ENCODE results near the gene JAG2.

Gene JAG2

DNA sequence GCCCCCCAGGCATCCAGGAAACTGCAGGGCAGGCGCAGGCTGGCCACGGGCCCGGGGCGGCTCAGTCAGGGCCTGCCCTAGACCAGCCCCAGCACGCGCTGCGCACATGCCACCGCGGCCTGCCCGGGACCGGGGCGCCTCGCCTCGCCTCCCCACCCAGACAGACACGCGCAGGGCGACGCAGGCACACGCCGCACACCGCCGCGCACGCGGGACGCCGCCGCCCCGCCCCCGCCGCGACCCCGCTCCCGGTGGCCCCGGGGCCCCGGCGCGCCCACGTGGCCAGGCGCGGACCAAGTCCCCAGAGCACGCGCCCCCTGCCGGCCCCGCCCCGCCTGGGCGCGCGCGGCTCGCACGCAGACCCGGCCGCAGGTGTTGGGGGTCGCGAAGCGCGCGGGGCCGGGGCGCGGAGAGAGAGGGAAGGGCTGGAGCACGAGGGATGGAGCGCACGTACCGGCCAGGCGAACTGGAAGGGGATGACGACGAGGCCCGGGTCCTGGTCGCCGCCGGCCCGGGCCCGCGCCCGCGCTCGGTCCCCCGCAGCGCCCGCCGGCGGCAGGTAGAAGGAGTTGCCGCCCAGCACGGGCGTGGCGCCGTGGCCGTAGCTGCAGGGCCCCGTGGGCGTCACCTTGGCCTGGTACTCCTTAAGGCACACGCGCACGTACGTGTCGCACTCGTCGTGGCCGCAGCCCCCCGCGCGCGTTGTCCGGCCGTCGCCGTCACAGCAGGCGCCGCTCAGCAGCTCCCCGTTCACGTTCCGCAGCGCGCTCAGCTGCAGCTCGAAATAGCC, 1.1 kb downstream of the JAG2 start:
- Histone ChIP-seq H3K9ac (ENCODE audit: low read depth, low read length) (no peak overlapping the region), H3K27me3 (ENCODE audit: insufficient read depth, low read length) (peaks cover 44% of the 10 kb centered on the region), H3K36me3 (ENCODE audit: insufficient read depth, low read depth, low read length) (no peaks in the 10 kb centered on the region), H3K4me1 (ENCODE audit: insufficient read depth, low read length) (no peaks in the 10 kb centered on the region), H3K9me3 (ENCODE audit: insufficient read depth, low read depth, low read length) (no peaks in the 10 kb centered on the region), H3K4me3 (ENCODE audit: low read length) (peak overlapping the region; percentile 51; the same call in 1 of the 2 replicates), H3K27ac (ENCODE audit: low read length) (no peak overlapping the region)

- Histone ChIP-seq H3K27ac (ENCODE audit: low read length) (no peak overlapping the region), H3K9ac (ENCODE audit: low read depth, low read length) (no peak overlapping the region), H3K4me3 (ENCODE audit: low read length) (no peak overlapping the region), H3K36me3 (ENCODE audit: insufficient read depth, low read depth, low read length) (no peaks in the 10 kb centered on the region), H3K4me1 (ENCODE audit: insufficient read depth, low read length) (no peaks in the 10 kb centered on the region), H3K9me3 (ENCODE audit: insufficient read depth, low read depth, low read length) (no peaks in the 10 kb centered on the region), H3K27me3 (ENCODE audit: insufficient read depth, low read length) (peaks cover 44% of the 10 kb centered on the region)
Observed at GRCh38 chr14:105166571-105167302, 1.8 kb downstream of the JAG2 start.

- Histone ChIP-seq H3K9ac (ENCODE audit: low read depth, low read length) (no peak overlapping the region), H3K9me3 (ENCODE audit: insufficient read depth, low read depth, low read length) (no peaks in the 10 kb centered on the region), H3K27me3 (ENCODE audit: insufficient read depth, low read length) (peaks cover 40% of the 10 kb centered on the region), H3K27ac (ENCODE audit: low read length) (no peak overlapping the region), H3K36me3 (ENCODE audit: insufficient read depth, low read depth, low read length) (no peaks in the 10 kb centered on the region), H3K4me1 (ENCODE audit: insufficient read depth, low read length) (no peaks in the 10 kb centered on the region), H3K4me3 (ENCODE audit: low read length) (no peak overlapping the region)
Observed at GRCh38 chr14:105165761-105166485, 2.7 kb downstream of the JAG2 start.

- peaks cover 34% of the 10 kb centered on the region for H3K27me3 ChIP-seq (ENCODE audit: insufficient read depth, low read length)
- H3K27ac ChIP-seq (ENCODE audit: low read length) = no peak overlapping the region
- H3K4me3 ChIP-seq (ENCODE audit: low read length) = no peak overlapping the region
- no peaks in the 10 kb centered on the region for H3K36me3 ChIP-seq (ENCODE audit: insufficient read depth, low read depth, low read length)
- H3K9me3 ChIP-seq (ENCODE audit: insufficient read depth, low read depth, low read length) = no peaks in the 10 kb centered on the region
- H3K4me1 ChIP-seq (ENCODE audit: insufficient read depth, low read length) = no peaks in the 10 kb centered on the region
- no peak overlapping the region for H3K9ac ChIP-seq (ENCODE audit: low read depth, low read length)
Observed at GRCh38 chr14:105165134-105165704, 3.4 kb downstream of the JAG2 start.

- Histone ChIP-seq H3K4me1 (ENCODE audit: insufficient read depth, low read length) (no peaks in the 10 kb centered on the region), H3K4me3 (ENCODE audit: low read length) (no peak overlapping the region), H3K9ac (ENCODE audit: low read depth, low read length) (no peak overlapping the region), H3K27me3 (ENCODE audit: insufficient read depth, low read length) (peaks cover 22% of the 10 kb centered on the region), H3K27ac (ENCODE audit: low read length) (no peak overlapping the region), H3K9me3 (ENCODE audit: insufficient read depth, low read depth, low read length) (no peaks in the 10 kb centered on the region), H3K36me3 (ENCODE audit: insufficient read depth, low read depth, low read length) (no peaks in the 10 kb centered on the region)
Observed at GRCh38 chr14:105163040-105163742, 5.4 kb downstream of the JAG2 start.

DNA sequence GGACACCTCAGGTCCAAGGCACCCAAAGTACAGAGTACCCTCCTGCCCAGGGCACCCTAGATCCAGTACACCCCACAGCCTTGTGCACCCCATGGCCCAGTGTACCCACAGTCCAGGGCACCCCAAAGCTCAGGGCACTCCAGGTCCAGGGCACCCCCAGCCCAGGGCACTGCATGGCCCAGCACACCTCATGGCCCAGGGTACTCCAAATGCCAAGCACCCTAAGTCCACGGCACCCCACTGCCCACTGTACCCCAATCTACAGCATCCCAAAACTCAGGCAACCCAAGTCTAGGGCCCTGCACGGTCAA, 6.0 kb downstream of the JAG2 start:
- peaks cover 19% of the 10 kb centered on the region for H3K27me3 ChIP-seq (ENCODE audit: insufficient read depth, low read length)
- H3K4me3 ChIP-seq (ENCODE audit: low read length) = no peak overlapping the region
- no peaks in the 10 kb centered on the region for H3K9me3 ChIP-seq (ENCODE audit: insufficient read depth, low read depth, low read length)
- H3K36me3 ChIP-seq (ENCODE audit: insufficient read depth, low read depth, low read length) = no peaks in the 10 kb centered on the region
- H3K27ac ChIP-seq (ENCODE audit: low read length) = no peak overlapping the region
- no peak overlapping the region for H3K9ac ChIP-seq (ENCODE audit: low read depth, low read length)
- no peaks in the 10 kb centered on the region for H3K4me1 ChIP-seq (ENCODE audit: insufficient read depth, low read length)

DNA sequence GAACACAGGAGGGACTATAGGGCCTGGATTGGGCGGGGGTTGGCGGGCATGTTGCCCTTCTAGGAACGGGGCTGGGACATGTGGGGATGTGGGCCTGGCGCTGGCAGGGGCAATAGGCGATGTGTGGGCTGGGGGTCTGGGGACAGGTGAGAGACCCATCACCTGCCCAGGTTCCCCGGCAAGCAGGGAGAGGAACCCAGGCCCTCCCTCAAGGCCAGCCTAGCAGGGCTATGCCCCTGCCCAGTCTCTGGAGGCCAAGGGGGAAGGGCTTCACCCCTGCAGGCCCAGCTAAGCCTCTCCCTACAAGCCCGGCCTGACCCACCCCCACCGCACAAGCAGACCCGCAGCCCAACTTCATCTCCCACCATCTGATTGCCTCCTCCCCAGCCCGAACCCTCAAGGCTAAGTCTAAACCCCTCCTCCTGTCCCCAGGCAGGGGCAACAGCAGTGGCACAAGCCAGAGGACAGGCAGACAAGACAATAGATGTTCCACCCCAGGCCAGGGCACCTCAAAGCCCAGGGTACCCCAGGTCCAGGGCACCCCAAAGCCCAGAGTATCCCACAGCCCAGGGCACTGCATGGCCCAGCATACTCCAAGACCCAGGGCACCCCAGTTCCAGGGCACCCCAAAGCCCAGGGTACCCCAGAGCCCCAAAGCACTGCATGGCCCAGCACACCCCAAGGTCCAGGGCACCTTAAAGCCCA, 6.5 kb downstream of the JAG2 start:
- Histone ChIP-seq H3K4me1 (ENCODE audit: insufficient read depth, low read length) (no peaks in the 10 kb centered on the region), H3K36me3 (ENCODE audit: insufficient read depth, low read depth, low read length) (no peaks in the 10 kb centered on the region), H3K27me3 (ENCODE audit: insufficient read depth, low read length) (peaks cover 16% of the 10 kb centered on the region), H3K9me3 (ENCODE audit: insufficient read depth, low read depth, low read length) (no peaks in the 10 kb centered on the region), H3K27ac (ENCODE audit: low read length) (no peak overlapping the region), H3K4me3 (ENCODE audit: low read length) (no peak overlapping the region), H3K9ac (ENCODE audit: low read depth, low read length) (no peak overlapping the region)

DNA sequence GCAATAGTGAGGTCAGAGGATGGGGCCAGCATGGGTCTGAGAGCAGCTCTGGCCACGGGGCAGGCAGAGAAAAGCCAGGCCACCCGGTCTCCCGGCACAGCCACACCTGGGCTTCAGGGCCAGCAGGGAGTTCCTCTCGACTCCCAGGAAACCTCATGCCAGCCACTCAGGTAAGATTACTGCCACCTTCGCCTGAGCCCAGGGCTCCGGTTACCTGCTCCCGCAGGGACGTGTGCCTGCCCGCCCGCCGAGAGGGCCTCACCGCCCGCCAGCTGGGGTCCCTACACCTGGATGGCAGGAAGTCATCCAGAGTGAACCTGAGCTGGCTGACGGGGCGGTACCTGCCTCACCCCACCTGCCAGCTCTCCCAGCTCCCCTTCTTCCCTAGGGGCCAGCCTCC, 7.3 kb downstream of the JAG2 start:
- no peak overlapping the region for H3K9ac ChIP-seq (ENCODE audit: low read depth, low read length)

DNA sequence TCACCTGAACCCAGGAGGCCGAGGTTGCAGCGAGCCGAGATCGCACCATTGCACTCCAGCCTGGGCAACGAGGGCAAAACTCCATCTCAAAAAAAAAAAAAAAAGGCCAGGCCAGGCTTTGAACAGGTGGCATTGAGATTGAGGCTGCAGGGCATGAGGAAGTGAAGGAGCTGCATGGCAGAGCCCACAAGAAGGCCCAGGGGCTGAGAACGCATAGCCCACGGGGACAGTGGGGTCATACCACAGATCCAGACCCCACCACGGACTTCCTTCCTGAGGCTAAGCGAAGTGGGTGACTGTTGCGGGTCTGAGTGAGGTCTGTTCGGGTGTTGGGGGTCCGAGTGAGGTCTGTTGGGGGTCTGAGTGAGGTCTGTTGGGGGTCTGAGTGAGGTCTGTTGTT, 7.8 kb downstream of the JAG2 start:
- 0 out of 2 replicates have a peak, but pooled peaks cover 3% of the 10 kb centered on the region for H3K27me3 ChIP-seq (ENCODE audit: insufficient read depth, low read length)
- no peak overlapping the region for H3K27ac ChIP-seq (ENCODE audit: low read length)
- H3K36me3 ChIP-seq (ENCODE audit: insufficient read depth, low read depth, low read length) = no peaks in the 10 kb centered on the region
- H3K4me1 ChIP-seq (ENCODE audit: insufficient read depth, low read length) = no peaks in the 10 kb centered on the region
- H3K9ac ChIP-seq (ENCODE audit: low read depth, low read length) = no peak overlapping the region
- no peaks in the 10 kb centered on the region for H3K9me3 ChIP-seq (ENCODE audit: insufficient read depth, low read depth, low read length)
- no peak overlapping the region for H3K4me3 ChIP-seq (ENCODE audit: low read length)

More for the DNA sequence above, 7.3 kb downstream of the JAG2 start:
- Histone ChIP-seq H3K4me3 (ENCODE audit: low read length) (no peak overlapping the region), H3K36me3 (ENCODE audit: insufficient read depth, low read depth, low read length) (no peaks in the 10 kb centered on the region), H3K4me1 (ENCODE audit: insufficient read depth, low read length) (no peaks in the 10 kb centered on the region), H3K27me3 (ENCODE audit: insufficient read depth, low read length) (peaks cover 8% of the 10 kb centered on the region; the same call in 1 of the 2 replicates), H3K27ac (ENCODE audit: low read length) (no peak overlapping the region), H3K9me3 (ENCODE audit: insufficient read depth, low read depth, low read length) (no peaks in the 10 kb centered on the region)

DNA sequence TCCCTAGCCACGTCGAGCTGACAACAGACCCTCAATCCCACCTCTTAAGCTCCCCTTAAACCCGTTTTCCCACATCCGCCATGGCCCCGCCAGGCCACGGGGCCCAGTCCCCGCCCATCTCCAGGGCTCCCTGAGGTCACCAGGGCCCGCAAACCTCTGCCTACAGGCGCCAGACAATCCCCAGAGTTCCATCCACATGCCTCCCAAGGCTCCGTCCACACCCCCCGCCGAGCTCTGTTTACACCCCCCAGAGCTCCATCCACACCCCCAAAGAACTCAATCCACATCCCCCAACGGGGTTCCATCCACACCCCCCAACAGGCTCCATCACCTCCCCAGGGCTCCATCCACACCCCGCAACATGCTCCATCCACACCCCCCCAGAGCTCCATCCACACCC, 9.2 kb downstream of the JAG2 start:
- H3K4me3 ChIP-seq (ENCODE audit: low read length) = no peak overlapping the region
- H3K36me3 ChIP-seq (ENCODE audit: insufficient read depth, low read depth, low read length) = no peaks in the 10 kb centered on the region
- no peak overlapping the region for H3K27ac ChIP-seq (ENCODE audit: low read length)
- H3K27me3 ChIP-seq (ENCODE audit: insufficient read depth, low read length) = no peaks in the 10 kb centered on the region
- H3K4me1 ChIP-seq (ENCODE audit: insufficient read depth, low read length) = no peaks in the 10 kb centered on the region
- no peak overlapping the region for H3K9ac ChIP-seq (ENCODE audit: low read depth, low read length)
- H3K9me3 ChIP-seq (ENCODE audit: insufficient read depth, low read depth, low read length) = no peaks in the 10 kb centered on the region

DNA sequence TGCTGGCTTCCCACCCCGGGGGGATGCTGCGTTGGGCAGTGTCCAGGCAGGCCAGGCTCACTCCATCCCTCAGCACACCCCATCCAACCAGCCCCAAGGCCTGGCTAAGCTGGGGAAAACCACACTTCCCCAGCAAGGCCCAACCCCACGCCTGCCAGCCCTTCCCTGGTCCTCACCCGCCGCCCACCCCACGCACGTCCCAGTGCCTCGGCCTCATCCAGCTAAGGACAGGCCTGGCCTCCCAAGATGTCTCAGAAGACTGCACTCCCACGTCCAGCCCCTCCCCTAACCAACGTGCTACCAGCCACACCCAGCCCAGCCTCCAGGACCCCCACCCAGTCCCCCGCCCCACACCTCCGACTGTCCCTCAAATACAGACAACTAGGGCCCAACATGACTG, 9.8 kb downstream of the JAG2 start:
- Histone ChIP-seq H3K36me3 (ENCODE audit: insufficient read depth, low read depth, low read length) (no peaks in the 10 kb centered on the region), H3K9ac (ENCODE audit: low read depth, low read length) (no peak overlapping the region), H3K4me1 (ENCODE audit: insufficient read depth, low read length) (no peaks in the 10 kb centered on the region), H3K9me3 (ENCODE audit: insufficient read depth, low read depth, low read length) (no peaks in the 10 kb centered on the region), H3K27ac (ENCODE audit: low read length) (no peak overlapping the region), H3K4me3 (ENCODE audit: low read length) (no peak overlapping the region), H3K27me3 (ENCODE audit: insufficient read depth, low read length) (no peaks in the 10 kb centered on the region)
